Neutrophil (primary cell): Measurements from ENCODE around the gene SELPLG.

Experiments used
- H3K27ac ChIP-seq: fragments of 200-600 bp; sonication (generic); 2 replicates; pipeline ENCODE4 v1.5.1; 2016; ENCODE audit warnings: mild to moderate bottlenecking, moderate library complexity
- H3K27me3 ChIP-seq: fragments of 200-600 bp; sonication (generic); 2 replicates; pipeline ENCODE4 v1.6.0; 2016; ENCODE audit warnings: mild to moderate bottlenecking
- H3K36me3 ChIP-seq: fragments of 200-600 bp; sonication (generic); 2 replicates; pipeline ENCODE4 v1.5.1; 2017
- H3K4me1 ChIP-seq, 2 experiments: fragments of 200-600 bp in 1 of 2; sonication (generic) in 1 of 2; 1 replicate in 1 of 2; 2 replicates in 1 of 2; pipeline versions ENCODE4 v1.5.1 to v1.6.1; 2013 to 2016; ENCODE audit warnings: low read depth in 1 of 2, low read length in 1 of 2, mild to moderate bottlenecking in 1 of 2, moderate library complexity in 1 of 2; ENCODE audit not compliant: control insufficient read depth in 1 of 2, insufficient read depth in 1 of 2
- H3K4me3 ChIP-seq, 2 experiments: fragments of 200-600 bp in 1 of 2; sonication (generic) in 1 of 2; 1 replicate in 1 of 2; 2 replicates in 1 of 2; pipeline ENCODE4 v1.5.1; 2013 to 2016; ENCODE audit warnings: low read depth in 1 of 2, low read length in 1 of 2, mild to moderate bottlenecking in 1 of 2, moderate library complexity in 1 of 2
- H3K9me3 ChIP-seq: fragments of 200-600 bp; sonication (generic); 2 replicates; pipeline ENCODE4 v1.5.1; 2016
- TF ChIP-seq, protein P1 (sequence below): fragments of 200-600 bp; sonication (generic); IDR thresholded peaks from 2 replicates; pipeline ENCODE4 v1.5.1; 2016; ENCODE audit warnings: antibody characterized with exemption

Gene SELPLG

DNA sequence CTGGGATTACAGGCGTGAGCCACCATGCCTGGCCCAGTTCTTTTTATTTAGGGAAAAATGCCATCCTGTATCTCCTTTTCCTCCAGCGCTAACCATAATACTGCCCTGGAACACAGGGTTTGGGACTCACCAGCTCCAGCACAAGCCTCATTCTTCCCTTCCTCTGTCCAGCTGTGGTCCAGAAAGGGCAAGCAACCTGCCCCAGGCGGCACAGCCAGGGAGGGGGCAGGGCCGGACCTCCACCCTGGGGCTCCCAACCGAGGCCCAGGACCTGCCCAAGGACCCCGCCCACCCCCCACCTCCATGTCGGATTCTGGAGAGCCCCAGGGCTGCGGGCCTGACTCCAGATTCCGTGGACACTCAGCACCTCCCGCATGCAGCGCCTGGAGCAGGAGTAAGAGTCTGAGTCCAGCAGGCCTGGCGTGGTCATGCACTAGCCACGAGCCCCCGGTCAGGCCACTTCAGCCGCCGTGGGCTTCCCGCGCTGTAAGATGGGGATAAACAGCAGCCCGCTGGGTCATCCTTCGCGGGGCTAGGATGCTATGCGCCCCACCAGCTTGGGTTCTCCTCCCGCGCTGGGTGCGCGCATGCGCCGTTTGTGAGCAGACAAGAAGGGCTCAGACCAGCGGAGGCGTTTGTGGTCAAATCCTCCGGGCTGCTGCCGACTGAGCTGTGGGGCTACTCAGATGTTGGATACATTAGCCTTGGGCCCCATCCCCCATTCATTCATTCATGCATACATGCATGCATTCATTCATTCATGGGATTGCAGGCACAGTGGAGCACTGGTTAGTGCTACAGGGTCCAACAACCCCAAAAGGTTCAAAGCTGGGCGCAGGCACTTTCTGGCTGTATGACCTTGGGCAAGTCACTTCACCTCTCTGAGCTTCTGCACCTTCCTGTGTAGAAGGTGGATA, 52.1 kb downstream of the SELPLG start:
- Histone ChIP-seq H3K36me3 (no peaks in the 10 kb centered on the region), H3K9me3 (no peaks in the 10 kb centered on the region), H3K27me3 (no peaks in the 10 kb centered on the region), H3K27ac (no peak overlapping the region), H3K4me1 (no peaks in the 10 kb centered on the region), H3K4me3 (no peak overlapping the region)
- TF ChIP-seq, protein P1, sequence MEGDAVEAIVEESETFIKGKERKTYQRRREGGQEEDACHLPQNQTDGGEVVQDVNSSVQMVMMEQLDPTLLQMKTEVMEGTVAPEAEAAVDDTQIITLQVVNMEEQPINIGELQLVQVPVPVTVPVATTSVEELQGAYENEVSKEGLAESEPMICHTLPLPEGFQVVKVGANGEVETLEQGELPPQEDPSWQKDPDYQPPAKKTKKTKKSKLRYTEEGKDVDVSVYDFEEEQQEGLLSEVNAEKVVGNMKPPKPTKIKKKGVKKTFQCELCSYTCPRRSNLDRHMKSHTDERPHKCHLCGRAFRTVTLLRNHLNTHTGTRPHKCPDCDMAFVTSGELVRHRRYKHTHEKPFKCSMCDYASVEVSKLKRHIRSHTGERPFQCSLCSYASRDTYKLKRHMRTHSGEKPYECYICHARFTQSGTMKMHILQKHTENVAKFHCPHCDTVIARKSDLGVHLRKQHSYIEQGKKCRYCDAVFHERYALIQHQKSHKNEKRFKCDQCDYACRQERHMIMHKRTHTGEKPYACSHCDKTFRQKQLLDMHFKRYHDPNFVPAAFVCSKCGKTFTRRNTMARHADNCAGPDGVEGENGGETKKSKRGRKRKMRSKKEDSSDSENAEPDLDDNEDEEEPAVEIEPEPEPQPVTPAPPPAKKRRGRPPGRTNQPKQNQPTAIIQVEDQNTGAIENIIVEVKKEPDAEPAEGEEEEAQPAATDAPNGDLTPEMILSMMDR, result no peak

DNA sequence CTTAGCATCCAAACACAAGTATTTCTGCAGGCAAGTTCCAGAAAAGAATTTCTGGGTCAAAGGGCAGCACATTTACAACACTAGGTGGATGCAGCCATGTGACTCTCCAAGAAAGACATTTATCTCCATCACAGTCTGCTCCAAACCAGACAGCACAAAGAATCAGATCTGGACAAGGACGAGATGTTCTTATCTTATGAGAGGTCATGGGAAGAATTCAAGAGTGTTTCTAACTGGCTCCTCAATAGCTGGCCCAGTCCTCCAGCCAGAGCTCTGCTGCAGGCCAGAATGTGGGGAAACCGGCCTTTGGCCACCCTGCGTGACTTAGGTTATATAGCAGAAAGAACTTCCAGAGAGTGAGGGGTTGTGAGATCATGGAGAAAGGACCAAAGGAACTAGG, 53.2 kb downstream of the SELPLG start:
- Histone ChIP-seq H3K36me3 (no peaks in the 10 kb centered on the region), H3K27ac (no peak overlapping the region), H3K9me3 (no peaks in the 10 kb centered on the region), H3K27me3 (no peaks in the 10 kb centered on the region), H3K4me3 (no peak overlapping the region), H3K4me1 (no peaks in the 10 kb centered on the region)
- TF ChIP-seq, protein P1, result no peak

DNA sequence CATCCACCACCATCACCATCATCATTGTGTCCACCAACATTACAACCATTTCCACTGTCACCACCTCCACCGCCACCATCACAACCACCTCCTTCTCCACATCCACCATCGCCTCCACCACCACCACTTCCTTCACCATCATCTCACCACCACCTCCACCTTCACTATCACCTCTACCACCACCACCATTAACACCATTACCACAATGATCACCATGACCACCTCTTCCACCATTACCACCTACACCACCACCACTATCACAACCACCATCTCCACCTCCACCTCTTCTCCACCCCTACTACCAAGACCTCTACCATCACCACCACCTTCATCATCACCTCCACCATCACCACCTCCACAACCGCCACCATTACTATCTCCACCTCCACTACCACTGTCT, 54.9 kb downstream of the SELPLG start:
- H3K4me3 ChIP-seq, result no peak overlapping the region
- no peaks in the 10 kb centered on the region for H3K4me1 ChIP-seq
- TF ChIP-seq, protein P1, result no peak
- H3K9me3 ChIP-seq, result no peaks in the 10 kb centered on the region
- no peaks in the 10 kb centered on the region for H3K36me3 ChIP-seq
- H3K27me3 ChIP-seq, result no peaks in the 10 kb centered on the region
- no peak overlapping the region for H3K27ac ChIP-seq

DNA sequence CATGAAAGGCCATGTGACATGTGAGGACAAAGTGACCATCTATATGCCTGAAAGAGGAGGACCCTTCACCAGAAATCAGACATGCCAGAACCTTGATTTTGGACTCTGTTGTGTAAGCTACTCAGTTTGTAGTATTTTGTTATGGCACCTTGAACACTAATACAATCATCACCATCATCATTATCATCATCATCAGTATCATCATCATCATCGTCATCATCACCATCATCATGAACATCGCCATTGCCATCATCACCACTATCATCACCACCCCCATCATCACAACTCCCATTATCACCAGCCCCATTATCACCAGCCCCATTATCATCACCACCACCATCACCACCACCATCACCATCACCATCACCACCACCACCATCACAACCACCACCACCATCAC, 55.4 kb downstream of the SELPLG start:
- Histone ChIP-seq H3K9me3 (no peaks in the 10 kb centered on the region), H3K27ac (no peak overlapping the region), H3K4me3 (no peak overlapping the region), H3K4me1 (no peaks in the 10 kb centered on the region), H3K27me3 (no peaks in the 10 kb centered on the region), H3K36me3 (no peaks in the 10 kb centered on the region)
- TF ChIP-seq, protein P1, result no peak

DNA sequence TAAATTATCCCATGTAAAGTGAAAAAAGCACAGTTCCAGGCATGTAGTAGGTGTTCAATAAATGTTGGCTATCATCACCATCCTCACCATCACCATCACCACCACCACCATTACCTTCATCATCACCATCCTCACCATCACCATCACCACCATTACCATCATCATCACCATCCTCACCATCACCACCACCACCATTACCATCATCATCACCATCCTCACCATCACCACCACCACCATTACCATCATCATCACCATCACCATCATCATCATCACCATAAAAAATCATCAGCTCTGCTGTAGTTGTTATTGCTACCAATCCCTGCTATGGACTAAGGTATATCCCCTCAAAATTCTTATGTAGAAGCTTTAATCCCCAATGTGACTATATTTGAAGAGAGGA, 56.2 kb downstream of the SELPLG start:
- H3K36me3 ChIP-seq, result no peaks in the 10 kb centered on the region
- no peak overlapping the region for H3K27ac ChIP-seq
- H3K4me3 ChIP-seq, result no peak overlapping the region
- no peaks in the 10 kb centered on the region for H3K9me3 ChIP-seq
- TF ChIP-seq, protein P1, result no peak
- no peaks in the 10 kb centered on the region for H3K4me1 ChIP-seq
- H3K27me3 ChIP-seq, result no peaks in the 10 kb centered on the region
